DMS53 (cell line): ENCODE results near the gene SLBP.

Source experiments
- DNase-seq: peaks from one replicate; lab custom pipeline; 2025; lab: John Stamatoyannopoulos, UW

The SLBP gene

GRCh38 chr4:1712216-1713002 is at the start of gene SLBP:
TSS of gene SLBP (minus strand) at chr4:1712319. CDS start at chr4:1712188, 131 bp downstream.
- peak; percentile 100 for DNase-seq

- peak; percentile 58 for DNase-seq
Observed at GRCh38 chr4:1761130-1761689, 49.1 kb upstream of the SLBP start.

GRCh38 chr4:1760521-1761071 is 48.5 kb upstream of the SLBP start:
- no peak for DNase-seq

GRCh38 chr4:1759818-1760223 is 47.7 kb upstream of the SLBP start:
- DNase-seq = no peak

- no peak for DNase-seq
Observed at GRCh38 chr4:1759170-1759817, 47.2 kb upstream of the SLBP start.

GRCh38 chr4:1758306-1759121 is 46.4 kb upstream of the SLBP start:
- DNase-seq = no peak

- peak; percentile 57 for DNase-seq
Observed at GRCh38 chr4:1757836-1758235, 45.7 kb upstream of the SLBP start.

GRCh38 chr4:1756893-1757779 is 45.0 kb upstream of the SLBP start:
- no peak for DNase-seq

GRCh38 chr4:1756079-1756478 is 44.0 kb upstream of the SLBP start:
- no peak for DNase-seq

GRCh38 chr4:1755297-1755696 is 43.2 kb upstream of the SLBP start:
- no peak for DNase-seq

- peak; percentile 58 for DNase-seq
Observed at GRCh38 chr4:1754336-1754735, 42.2 kb upstream of the SLBP start.

- DNase-seq = no peak
Observed at GRCh38 chr4:1753697-1754311, 41.7 kb upstream of the SLBP start.

- DNase-seq = no peak
Observed at GRCh38 chr4:1753294-1753696, 41.2 kb upstream of the SLBP start.

GRCh38 chr4:1752284-1753041 is 40.3 kb upstream of the SLBP start:
- peak; percentile 73 for DNase-seq

- peak; percentile 61 for DNase-seq
Observed at GRCh38 chr4:1751919-1752283, 39.8 kb upstream of the SLBP start.

- no peak for DNase-seq
Observed at GRCh38 chr4:1751155-1751918, 39.2 kb upstream of the SLBP start.

GRCh38 chr4:1750381-1751154 is 38.4 kb upstream of the SLBP start:
- no peak for DNase-seq

GRCh38 chr4:1749826-1750225 is 37.7 kb upstream of the SLBP start:
- no peak for DNase-seq
